ENCODE results near the gene ZC3H12A.

Gene ZC3H12A

GRCh38 chr1:37476460-37477197 lies 2.2 kb downstream of the ZC3H12A start:
- TF ChIP-seq, protein P1, sequence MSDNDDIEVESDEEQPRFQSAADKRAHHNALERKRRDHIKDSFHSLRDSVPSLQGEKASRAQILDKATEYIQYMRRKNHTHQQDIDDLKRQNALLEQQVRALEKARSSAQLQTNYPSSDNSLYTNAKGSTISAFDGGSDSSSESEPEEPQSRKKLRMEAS (IDR thresholded peaks at IDR 0.05), result no peak
- TF ChIP-seq CEBPB (IDR thresholded peaks at IDR 0.05), result no peak
- no peak for TF ChIP-seq REST (IDR thresholded peaks at IDR 0.05; ENCODE audit: low read depth)
- TF ChIP-seq FOXM1 (IDR thresholded peaks at IDR 0.05; ENCODE audit: borderline replicate concordance, low read depth), result no peak
- no peak for TF ChIP-seq YY1 (IDR thresholded peaks at IDR 0.05; ENCODE audit: low read depth)
- no peak for TF ChIP-seq TEAD4 (IDR thresholded peaks at IDR 0.05)
- TF ChIP-seq EGR1 (IDR thresholded peaks at IDR 0.05), result no peak
- TF ChIP-seq TAF1 (IDR thresholded peaks at IDR 0.05; ENCODE audit: low read depth), result no peak
- no peak for TF ChIP-seq NFIC (IDR thresholded peaks at IDR 0.05)

DNA sequence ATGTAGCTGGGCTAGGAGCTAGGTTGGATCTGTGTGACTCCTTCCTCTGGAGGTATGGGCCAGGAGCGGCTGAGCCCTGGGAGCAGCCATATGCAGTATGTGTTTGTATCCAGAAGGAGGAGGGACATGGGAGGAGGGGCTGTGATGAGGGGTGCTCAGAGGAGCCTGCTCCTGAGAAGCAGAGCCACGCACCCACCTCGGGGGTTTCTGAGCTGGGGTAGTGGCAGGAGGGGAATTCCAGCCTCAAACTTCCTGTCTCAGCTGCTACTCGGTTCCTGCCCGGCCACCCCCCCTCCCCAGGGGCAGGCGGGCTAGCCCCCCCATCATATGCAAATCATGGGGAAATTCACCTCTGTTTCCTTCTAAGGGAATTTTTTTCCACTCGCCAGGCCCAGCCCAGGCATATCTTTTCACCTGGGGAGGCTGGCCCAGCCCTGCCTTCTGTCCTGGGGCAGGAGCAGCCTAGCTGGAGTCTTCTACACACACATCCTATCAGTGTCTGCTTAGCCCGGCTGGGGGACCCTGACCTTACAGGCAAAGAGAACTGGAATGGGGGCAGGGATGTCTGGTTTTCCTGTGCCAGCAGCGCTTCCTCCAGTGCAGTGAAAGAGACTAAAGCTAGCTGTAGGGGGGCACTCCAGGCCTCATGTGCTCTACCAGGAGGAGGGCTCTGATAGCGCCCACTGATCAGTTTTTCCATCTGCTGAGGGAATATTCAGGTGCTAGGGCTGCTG lies 3.0 kb downstream of the ZC3H12A start:
- TF ChIP-seq ZBTB7A (IDR thresholded peaks at IDR 0.05; ENCODE audit: low read depth) (no peak), RAD21 (IDR thresholded peaks at IDR 0.05; ENCODE audit: low read depth) (no peak), TAF1 (IDR thresholded peaks at IDR 0.05; ENCODE audit: low read depth) (no peak), YY1 (IDR thresholded peaks at IDR 0.05; ENCODE audit: low read depth) (no peak), NFIC (IDR thresholded peaks at IDR 0.05) (no peak), CEBPB (IDR thresholded peaks at IDR 0.05) (no peak), CREB1 (IDR thresholded peaks at IDR 0.05; ENCODE audit: low read depth) (no peak), TCF12 (IDR thresholded peaks at IDR 0.05; ENCODE audit: low read depth) (no peak), EGR1 (IDR thresholded peaks at IDR 0.05) (no peak), EP300 (IDR thresholded peaks at IDR 0.05; ENCODE audit: borderline replicate concordance) (no peak), TEAD4 (IDR thresholded peaks at IDR 0.05) (no peak), REST (IDR thresholded peaks at IDR 0.05; ENCODE audit: low read depth) (no peak), FOXM1 (IDR thresholded peaks at IDR 0.05; ENCODE audit: borderline replicate concordance, low read depth) (no peak)
- TF ChIP-seq, protein P2, sequence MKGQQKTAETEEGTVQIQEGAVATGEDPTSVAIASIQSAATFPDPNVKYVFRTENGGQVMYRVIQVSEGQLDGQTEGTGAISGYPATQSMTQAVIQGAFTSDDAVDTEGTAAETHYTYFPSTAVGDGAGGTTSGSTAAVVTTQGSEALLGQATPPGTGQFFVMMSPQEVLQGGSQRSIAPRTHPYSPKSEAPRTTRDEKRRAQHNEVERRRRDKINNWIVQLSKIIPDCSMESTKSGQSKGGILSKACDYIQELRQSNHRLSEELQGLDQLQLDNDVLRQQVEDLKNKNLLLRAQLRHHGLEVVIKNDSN (IDR thresholded peaks at IDR 0.05), result no peak
- TF ChIP-seq, protein P1 (IDR thresholded peaks at IDR 0.05), result no peak

- TF ChIP-seq TCF12 (IDR thresholded peaks at IDR 0.05; ENCODE audit: low read depth) (no peak), YY1 (IDR thresholded peaks at IDR 0.05; ENCODE audit: low read depth) (no peak), CEBPB (IDR thresholded peaks at IDR 0.05) (no peak), RAD21 (IDR thresholded peaks at IDR 0.05; ENCODE audit: low read depth) (no peak), EP300 (IDR thresholded peaks at IDR 0.05; ENCODE audit: borderline replicate concordance) (no peak), FOXM1 (IDR thresholded peaks at IDR 0.05; ENCODE audit: borderline replicate concordance, low read depth) (no peak), REST (IDR thresholded peaks at IDR 0.05; ENCODE audit: low read depth) (no peak), NFIC (IDR thresholded peaks at IDR 0.05) (no peak), EGR1 (IDR thresholded peaks at IDR 0.05) (no peak)
- TF ChIP-seq, protein P1 (IDR thresholded peaks at IDR 0.05), result no peak
- TF ChIP-seq, protein P2 (IDR thresholded peaks at IDR 0.05), result no peak
Observed at GRCh38 chr1:37477946-37478345, 3.6 kb downstream of the ZC3H12A start.

All from Ishikawa (cell line).